ENCODE data around the gene ZNF345.

The ZNF345 gene

DNA sequence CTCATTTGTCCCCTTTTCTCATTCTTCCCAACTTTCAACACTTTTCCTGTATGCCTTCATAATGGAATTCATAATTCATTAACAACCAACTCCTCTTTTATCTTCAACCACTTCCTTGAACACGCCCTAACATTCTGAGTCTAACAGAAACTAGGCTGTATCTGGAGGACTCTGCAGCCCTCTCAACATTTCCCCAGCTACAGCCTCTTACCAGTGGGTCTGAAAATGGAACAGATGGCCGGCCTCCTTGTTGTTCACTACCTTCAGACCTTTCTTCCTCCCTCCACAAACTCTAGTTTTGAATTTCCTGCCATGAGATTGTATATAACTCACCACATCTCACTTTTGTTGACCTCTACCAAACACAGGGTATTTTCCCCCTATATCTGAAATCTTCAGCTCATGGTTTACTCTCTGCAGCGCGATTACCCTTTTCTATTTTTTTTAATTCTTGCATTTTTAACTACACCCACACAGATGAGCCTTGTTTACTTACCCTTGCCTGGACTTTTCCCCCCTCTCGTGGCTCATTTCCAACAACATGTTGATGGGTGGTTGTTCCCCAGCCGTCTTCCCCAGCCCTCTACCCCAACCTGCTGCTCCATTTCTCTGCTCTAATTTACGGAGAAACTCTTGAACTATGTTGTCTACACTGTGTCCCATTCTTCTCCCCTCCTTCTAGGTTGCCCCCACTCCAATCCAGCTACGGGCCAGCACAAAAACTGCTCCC lies 13.3 kb upstream of the ZNF345 start:
- POLR2A ChIA-PET, result interaction anchor here (0.6 to 1.0 kb wide), 3 partner anchors 13 to 308 kb away, joined by 3 to 12 read pairs (median 3); partner anchors contain the start of gene ZNF345
- CTCF ChIA-PET, result interaction anchor here (1.3 to 2.7 kb wide), 2 partner anchors 13 to 43 kb away, joined by 3 to 13 read pairs; partner anchors contain the start of gene ZNF345
- DNase-seq (ENCODE audit: extremely low spot score), result no peak
- TF ChIP-seq, protein P1, sequence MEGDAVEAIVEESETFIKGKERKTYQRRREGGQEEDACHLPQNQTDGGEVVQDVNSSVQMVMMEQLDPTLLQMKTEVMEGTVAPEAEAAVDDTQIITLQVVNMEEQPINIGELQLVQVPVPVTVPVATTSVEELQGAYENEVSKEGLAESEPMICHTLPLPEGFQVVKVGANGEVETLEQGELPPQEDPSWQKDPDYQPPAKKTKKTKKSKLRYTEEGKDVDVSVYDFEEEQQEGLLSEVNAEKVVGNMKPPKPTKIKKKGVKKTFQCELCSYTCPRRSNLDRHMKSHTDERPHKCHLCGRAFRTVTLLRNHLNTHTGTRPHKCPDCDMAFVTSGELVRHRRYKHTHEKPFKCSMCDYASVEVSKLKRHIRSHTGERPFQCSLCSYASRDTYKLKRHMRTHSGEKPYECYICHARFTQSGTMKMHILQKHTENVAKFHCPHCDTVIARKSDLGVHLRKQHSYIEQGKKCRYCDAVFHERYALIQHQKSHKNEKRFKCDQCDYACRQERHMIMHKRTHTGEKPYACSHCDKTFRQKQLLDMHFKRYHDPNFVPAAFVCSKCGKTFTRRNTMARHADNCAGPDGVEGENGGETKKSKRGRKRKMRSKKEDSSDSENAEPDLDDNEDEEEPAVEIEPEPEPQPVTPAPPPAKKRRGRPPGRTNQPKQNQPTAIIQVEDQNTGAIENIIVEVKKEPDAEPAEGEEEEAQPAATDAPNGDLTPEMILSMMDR (IDR thresholded peaks at IDR 0.05; ENCODE audit: control extremely low read depth, extremely low read depth, low read depth, missing control alignments), result no peak

DNA sequence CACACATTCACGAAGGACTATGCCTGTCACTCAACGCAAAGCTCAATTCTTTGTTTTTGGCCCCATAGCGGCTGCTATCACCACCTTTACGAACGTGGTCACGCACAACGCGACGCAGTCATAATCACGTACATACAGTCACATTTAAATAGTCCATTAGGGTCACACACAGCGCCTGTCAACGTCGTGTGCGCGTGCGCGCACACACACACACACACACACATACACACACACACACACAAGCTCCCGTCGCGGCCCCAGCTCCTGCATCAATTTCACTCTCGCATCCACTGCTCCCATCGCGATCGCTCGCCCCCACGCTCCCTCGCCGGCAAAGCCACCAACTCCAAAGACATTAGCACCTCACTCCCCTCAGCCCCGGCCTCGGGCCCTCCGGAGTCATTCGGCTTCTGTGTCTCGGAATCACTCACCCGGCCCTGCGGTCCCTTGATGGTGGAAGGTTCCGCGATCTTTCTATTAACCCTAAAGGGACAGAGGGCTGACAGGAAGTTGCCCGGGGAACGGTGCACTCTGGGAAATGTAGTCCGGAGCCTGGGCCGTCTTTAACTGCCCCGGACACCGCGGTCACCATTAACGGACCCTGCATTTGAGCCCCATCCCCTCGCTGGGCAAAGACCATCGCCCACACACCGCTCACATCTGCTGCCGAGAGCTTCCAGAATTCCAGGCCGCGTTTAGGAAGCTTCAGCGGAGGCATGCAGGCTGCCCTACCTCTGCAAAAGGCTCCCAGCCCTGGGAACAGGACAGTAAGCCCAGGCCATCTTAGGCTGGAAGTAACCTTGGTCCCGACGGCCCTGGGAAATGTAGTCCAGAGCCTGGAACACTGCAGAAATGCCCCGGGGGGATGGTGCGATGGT lies 12.5 kb upstream of the ZNF345 start, which contains the start of gene ZNF790:
TSS of gene ZNF790 (minus strand) at position 482 of the 878 bp plus-strand sequence. CDS start 12,768 bp downstream, outside the sequence.
- peak; percentile 88 for DNase-seq (ENCODE audit: extremely low spot score)
- TF ChIP-seq, protein P1 (IDR thresholded peaks at IDR 0.05; ENCODE audit: control extremely low read depth, extremely low read depth, low read depth, missing control alignments), result no peak
- ChIA-PET POLR2A (interaction anchor here (0.6 to 1.8 kb wide), 6 partner anchors 11 to 450 kb away, joined by 3 to 12 read pairs (median 5); partner anchors contain the start of gene ZNF345), CTCF (interaction anchor here (1.2 to 2.7 kb wide), 3 partner anchors 12 to 43 kb away, joined by 3 to 13 read pairs (median 3); partner anchors contain the start of gene ZNF345)

DNA sequence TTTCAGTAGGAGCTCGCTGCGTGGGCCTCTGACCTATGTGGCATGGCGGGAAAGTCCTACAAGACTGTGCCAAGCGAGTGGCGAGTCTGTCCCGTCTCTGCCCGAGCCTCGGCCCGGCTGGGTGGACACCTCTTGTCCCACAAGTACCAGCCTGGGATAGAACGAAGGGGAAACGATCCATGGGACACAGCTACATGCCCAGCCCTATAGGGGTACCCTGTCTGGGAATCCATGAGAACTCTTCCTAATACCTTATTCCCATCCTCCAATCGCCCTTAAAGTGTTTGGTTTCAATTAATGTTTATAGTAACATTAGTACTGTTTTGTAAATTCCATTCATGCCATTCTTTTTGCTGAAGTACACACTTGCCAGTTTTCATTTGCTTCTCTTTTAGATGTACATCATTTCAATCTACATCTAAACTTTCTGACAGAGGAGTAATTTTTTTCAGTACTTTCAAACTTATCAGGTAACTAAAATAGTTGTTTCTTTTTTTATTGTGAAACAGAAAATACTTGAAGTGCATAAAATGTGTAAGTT lies 11.8 kb upstream of the ZNF345 start:
- POLR2A ChIA-PET, result interaction anchor here (0.6 to 1.8 kb wide), 2 partner anchors 10 to 12 kb away, joined by 3 to 8 read pairs; partner anchors contain the start of gene ZNF345
- TF ChIP-seq, protein P1 (IDR thresholded peaks at IDR 0.05; ENCODE audit: control extremely low read depth, extremely low read depth, low read depth, missing control alignments), result no peak
- CTCF ChIA-PET, result interaction anchor here (1.2 to 2.7 kb wide), 2 partner anchors 11 to 30 kb away, joined by 3 to 13 read pairs; partner anchors contain the start of gene ZNF345
- no peak for DNase-seq (ENCODE audit: extremely low spot score)

DNA sequence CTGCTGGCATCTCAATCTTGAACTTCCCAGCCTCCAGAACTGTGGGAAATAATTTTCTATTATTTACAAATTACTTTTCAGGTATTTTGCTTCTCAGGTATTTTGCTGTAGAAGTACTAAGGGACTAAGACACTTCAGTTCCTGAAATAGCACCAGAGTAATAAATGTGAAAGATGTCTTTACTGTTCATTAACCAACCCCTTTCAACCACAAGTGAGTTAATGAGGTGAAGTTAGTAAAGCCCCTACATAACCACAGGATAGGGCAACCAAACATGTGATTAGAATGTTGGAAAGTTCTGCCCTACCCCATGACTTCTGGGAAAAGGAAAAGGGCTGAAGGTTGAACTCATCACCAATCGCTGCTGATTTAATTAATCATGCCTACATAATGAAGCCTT lies 2.7 kb upstream of the ZNF345 start:
- DNase-seq (ENCODE audit: extremely low spot score), result no peak
- POLR2A ChIA-PET, result no interaction called here

DNA sequence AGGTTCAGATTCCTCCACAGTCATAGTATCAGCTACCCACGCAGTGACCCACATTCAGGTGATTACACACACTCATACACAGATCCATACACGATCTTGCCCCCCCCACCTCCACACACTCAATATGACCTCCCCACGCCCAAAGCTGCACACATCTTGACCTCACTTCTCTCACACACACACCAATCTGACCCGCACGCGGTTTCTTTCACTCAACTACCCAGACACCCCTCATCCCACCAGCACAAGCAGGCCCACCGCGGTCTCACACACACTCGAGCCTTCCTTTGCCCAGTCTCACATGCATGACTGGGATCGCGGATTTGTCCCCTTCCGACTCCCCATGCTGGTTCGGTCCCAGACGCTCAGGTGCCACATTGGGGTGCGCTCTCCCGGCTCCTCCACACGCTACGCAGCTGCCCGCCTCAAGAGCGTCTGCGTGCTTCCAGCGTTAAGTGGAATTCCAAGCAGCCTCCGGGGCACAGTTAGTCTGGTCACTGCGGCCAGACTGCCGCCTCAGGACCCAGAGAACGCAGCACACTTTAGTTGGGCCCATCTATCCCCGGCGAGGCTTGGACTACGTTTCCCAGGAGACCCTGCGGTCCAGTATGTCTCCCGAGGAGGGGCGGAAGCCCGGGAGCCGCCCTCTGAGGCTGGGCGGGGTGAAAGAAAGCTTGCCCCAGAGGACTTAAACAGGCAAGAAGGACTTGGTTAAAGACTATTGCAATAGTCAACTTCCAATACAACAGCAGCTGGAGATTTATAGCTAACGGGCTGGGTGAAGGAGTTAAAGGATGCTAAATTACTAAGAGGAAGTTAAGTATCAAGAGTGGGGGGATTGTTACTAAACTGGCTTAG lies 746 bp upstream of the ZNF345 start:
- TF ChIP-seq, protein P1 (IDR thresholded peaks at IDR 0.05; ENCODE audit: control extremely low read depth, extremely low read depth, low read depth, missing control alignments), result no peak
- peak; percentile 90 for DNase-seq (ENCODE audit: extremely low spot score)
- POLR2A ChIA-PET, result interaction anchor here (0.8 to 1.6 kb wide), 6 partner anchors 9 to 635 kb away, joined by 3 to 12 read pairs (median 4); partner anchors contain the start of genes ZNF146, ZNF565 and ZNF850
- CTCF ChIA-PET, result interaction anchor here (1.0 to 2.4 kb wide), 5 partner anchors 8 to 471 kb away, joined by 3 to 13 read pairs (median 3); partner anchors contain the start of genes ZFP14 and ZNF790

More for the DNA sequence above, 2.7 kb upstream of the ZNF345 start:
- CTCF ChIA-PET, result no interaction called here
- TF ChIP-seq, protein P1 (IDR thresholded peaks at IDR 0.05; ENCODE audit: control extremely low read depth, extremely low read depth, low read depth, missing control alignments), result no peak
